Measurements from ENCODE around the gene CNPY2.
A peak's percentile ranks its signal among the peaks of the same experiment; 100 is the strongest.
"Not testable (repeated sequence)": the region's sequence is repeated elsewhere in the genome, so short reads cannot be mapped to it uniquely, and the experiment has no call there.

Gene CNPY2

GRCh38 chr12:56315622-56316473 lies at the start of gene CNPY2:
Gene CNPY2 (minus strand): TSS chr12:56315988. CDS start chr12:56315217, 771 bp downstream.
- peak; percentile 84 for DNase-seq

- no peak for DNase-seq
Measured at GRCh38 chr12:56362130-56363059, 46.6 kb upstream of the CNPY2 start, which contains the start of gene APOF. Gene APOF (minus strand): TSS chr12:56362857. CDS start chr12:56362745, 112 bp downstream.

GRCh38 chr12:56361487-56362129 lies 45.8 kb upstream of the CNPY2 start:
- DNase-seq = no peak

- peak; percentile 99 for DNase-seq
Measured at GRCh38 chr12:56359851-56360767, 44.3 kb upstream of the CNPY2 start, which contains the start of gene STAT2. Gene STAT2 (minus strand): TSS chr12:56360107. CDS start chr12:56356571, 3,536 bp downstream.

GRCh38 chr12:56358836-56359532 lies 43.2 kb upstream of the CNPY2 start:
- peak; percentile 56 for DNase-seq

GRCh38 chr12:56351325-56351724 lies 35.5 kb upstream of the CNPY2 start:
- no peak for DNase-seq

- DNase-seq = no peak
Measured at GRCh38 chr12:56350662-56351061, 34.9 kb upstream of the CNPY2 start.

GRCh38 chr12:56348776-56349175 lies 33.0 kb upstream of the CNPY2 start:
- DNase-seq = no peak

GRCh38 chr12:56347255-56347654 lies 31.5 kb upstream of the CNPY2 start:
- DNase-seq = not testable (repeated sequence)

GRCh38 chr12:56346675-56347074 lies 30.9 kb upstream of the CNPY2 start:
- DNase-seq = no peak

- DNase-seq = not testable (repeated sequence)
Measured at GRCh38 chr12:56342290-56342689, 26.5 kb upstream of the CNPY2 start.

GRCh38 chr12:56341616-56342015 lies 25.8 kb upstream of the CNPY2 start:
- no peak for DNase-seq

- DNase-seq = no peak
Measured at GRCh38 chr12:56339158-56339422, 23.3 kb upstream of the CNPY2 start.

- no peak for DNase-seq
Measured at GRCh38 chr12:56338308-56339157, 22.7 kb upstream of the CNPY2 start, which contains the start of gene IL23A. Gene IL23A (plus strand): TSS chr12:56338884. CDS start chr12:56339045, 161 bp downstream.

- DNase-seq = no peak
Measured at GRCh38 chr12:56337753-56338251, 22.0 kb upstream of the CNPY2 start.

- DNase-seq = no peak
Measured at GRCh38 chr12:56336361-56337167, 20.8 kb upstream of the CNPY2 start.

GRCh38 chr12:56335527-56335926 lies 19.7 kb upstream of the CNPY2 start:
- not testable (repeated sequence) for DNase-seq

GRCh38 chr12:56334490-56334793 lies 18.7 kb upstream of the CNPY2 start:
- DNase-seq = no peak

Measured in GF-D8 (cell line).